ENCODE measurements around the gene RNF32. TPM values are rescaled to one million over a fixed set of nuclear protein-coding genes. Genes with fewer than 3 reads are reported as not detected.

RNF32 gene
- total and polyA plus RNA-seq, 2 of the 13 experiments (the other 11 are each of a cell fraction or from before 2014, with no cell fraction given), result not detected

DNA sequence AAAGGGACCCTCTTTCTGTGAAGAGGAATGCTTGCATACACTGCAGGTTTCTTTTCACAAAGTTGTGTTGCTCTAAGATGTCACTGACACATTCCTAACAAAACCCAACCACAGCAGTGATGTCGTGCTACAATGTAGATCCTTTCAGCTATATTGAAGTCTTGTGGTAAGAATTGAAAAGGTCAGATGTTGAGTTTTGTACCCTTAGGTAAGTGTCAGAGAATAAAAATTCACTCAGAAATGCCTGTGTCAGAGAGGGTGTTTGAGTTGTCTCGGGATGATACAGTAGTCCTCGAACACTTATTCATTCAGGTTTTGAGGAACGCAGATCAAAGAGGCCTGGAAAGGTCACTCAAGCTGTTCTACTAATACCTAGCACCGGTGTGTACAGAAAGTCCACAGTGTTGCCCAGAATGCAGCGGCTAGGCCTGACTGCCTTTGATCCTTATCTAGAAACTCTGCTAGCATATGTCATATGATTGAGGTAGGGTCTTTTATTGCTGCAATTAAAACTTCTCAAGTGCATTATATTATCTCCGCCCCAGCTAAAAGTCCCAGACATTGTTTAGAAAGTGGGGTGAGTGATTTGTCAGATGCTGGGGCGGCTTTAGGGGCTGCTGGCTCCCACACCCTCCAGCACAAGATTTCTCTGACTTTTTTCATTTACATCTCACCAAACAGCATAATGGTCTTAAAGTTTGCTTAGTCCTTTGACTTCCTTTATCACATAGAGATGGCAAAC lies 26.0 kb downstream of the RNF32 start (continued):
- TF ChIP-seq, protein P1, sequence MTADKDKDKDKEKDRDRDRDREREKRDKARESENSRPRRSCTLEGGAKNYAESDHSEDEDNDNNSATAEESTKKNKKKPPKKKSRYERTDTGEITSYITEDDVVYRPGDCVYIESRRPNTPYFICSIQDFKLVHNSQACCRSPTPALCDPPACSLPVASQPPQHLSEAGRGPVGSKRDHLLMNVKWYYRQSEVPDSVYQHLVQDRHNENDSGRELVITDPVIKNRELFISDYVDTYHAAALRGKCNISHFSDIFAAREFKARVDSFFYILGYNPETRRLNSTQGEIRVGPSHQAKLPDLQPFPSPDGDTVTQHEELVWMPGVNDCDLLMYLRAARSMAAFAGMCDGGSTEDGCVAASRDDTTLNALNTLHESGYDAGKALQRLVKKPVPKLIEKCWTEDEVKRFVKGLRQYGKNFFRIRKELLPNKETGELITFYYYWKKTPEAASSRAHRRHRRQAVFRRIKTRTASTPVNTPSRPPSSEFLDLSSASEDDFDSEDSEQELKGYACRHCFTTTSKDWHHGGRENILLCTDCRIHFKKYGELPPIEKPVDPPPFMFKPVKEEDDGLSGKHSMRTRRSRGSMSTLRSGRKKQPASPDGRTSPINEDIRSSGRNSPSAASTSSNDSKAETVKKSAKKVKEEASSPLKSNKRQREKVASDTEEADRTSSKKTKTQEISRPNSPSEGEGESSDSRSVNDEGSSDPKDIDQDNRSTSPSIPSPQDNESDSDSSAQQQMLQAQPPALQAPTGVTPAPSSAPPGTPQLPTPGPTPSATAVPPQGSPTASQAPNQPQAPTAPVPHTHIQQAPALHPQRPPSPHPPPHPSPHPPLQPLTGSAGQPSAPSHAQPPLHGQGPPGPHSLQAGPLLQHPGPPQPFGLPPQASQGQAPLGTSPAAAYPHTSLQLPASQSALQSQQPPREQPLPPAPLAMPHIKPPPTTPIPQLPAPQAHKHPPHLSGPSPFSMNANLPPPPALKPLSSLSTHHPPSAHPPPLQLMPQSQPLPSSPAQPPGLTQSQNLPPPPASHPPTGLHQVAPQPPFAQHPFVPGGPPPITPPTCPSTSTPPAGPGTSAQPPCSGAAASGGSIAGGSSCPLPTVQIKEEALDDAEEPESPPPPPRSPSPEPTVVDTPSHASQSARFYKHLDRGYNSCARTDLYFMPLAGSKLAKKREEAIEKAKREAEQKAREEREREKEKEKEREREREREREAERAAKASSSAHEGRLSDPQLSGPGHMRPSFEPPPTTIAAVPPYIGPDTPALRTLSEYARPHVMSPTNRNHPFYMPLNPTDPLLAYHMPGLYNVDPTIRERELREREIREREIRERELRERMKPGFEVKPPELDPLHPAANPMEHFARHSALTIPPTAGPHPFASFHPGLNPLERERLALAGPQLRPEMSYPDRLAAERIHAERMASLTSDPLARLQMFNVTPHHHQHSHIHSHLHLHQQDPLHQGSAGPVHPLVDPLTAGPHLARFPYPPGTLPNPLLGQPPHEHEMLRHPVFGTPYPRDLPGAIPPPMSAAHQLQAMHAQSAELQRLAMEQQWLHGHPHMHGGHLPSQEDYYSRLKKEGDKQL (CRISPR knock-in tag; IDR thresholded peaks at IDR 0.05; ENCODE audit: low read depth), result peak; percentile 94
- TF ChIP-seq MXI1 (IDR thresholded peaks at IDR 0.05; ENCODE audit: borderline replicate concordance, low read depth, low read length) (no peak), XBP1 (CRISPR knock-in tag; IDR thresholded peaks at IDR 0.05) (no peak), ZSCAN29 (CRISPR knock-in tag; conservative IDR thresholded peaks at IDR 0.05) (no peak), ZSCAN31 (CRISPR knock-in tag; IDR thresholded peaks at IDR 0.05; ENCODE audit: low read depth) (no peak), IRF2 (CRISPR knock-in tag; IDR thresholded peaks at IDR 0.05) (peak; percentile 9; the same call in 1 of the 2 replicates), PHF20 (CRISPR knock-in tag; IDR thresholded peaks at IDR 0.05) (no peak), ZNF746 (CRISPR knock-in tag; IDR thresholded peaks at IDR 0.05) (no peak), ZNF101 (CRISPR knock-in tag; IDR thresholded peaks at IDR 0.05; ENCODE audit: borderline replicate concordance, low read depth) (no peak), CENPX (CRISPR knock-in tag; IDR thresholded peaks at IDR 0.05) (no peak), KDM2A (CRISPR knock-in tag; IDR thresholded peaks at IDR 0.05; ENCODE audit: borderline replicate concordance, low read depth) (0 out of 2 replicates have a peak, but pooled peaks have one; percentile 35), ZFAT (CRISPR knock-in tag; conservative IDR thresholded peaks at IDR 0.05) (no peak), HOXA3 (CRISPR knock-in tag; IDR thresholded peaks at IDR 0.05) (peak; percentile 23; the same call in 1 of the 2 replicates), SYNCRIP (IDR thresholded peaks at IDR 0.05; ENCODE audit: insufficient read depth, low read depth, low read length) (no peak), CHCHD3 (CRISPR knock-in tag; IDR thresholded peaks at IDR 0.05) (no peak), JDP2 (CRISPR knock-in tag; IDR thresholded peaks at IDR 0.05; ENCODE audit: borderline replicate concordance) (no peak), ZNF891 (CRISPR knock-in tag; IDR thresholded peaks at IDR 0.05) (no peak), ZBTB8A (CRISPR knock-in tag; IDR thresholded peaks at IDR 0.05; ENCODE audit: borderline replicate concordance, low read depth) (no peak)
- TF ChIP-seq, protein P2, sequence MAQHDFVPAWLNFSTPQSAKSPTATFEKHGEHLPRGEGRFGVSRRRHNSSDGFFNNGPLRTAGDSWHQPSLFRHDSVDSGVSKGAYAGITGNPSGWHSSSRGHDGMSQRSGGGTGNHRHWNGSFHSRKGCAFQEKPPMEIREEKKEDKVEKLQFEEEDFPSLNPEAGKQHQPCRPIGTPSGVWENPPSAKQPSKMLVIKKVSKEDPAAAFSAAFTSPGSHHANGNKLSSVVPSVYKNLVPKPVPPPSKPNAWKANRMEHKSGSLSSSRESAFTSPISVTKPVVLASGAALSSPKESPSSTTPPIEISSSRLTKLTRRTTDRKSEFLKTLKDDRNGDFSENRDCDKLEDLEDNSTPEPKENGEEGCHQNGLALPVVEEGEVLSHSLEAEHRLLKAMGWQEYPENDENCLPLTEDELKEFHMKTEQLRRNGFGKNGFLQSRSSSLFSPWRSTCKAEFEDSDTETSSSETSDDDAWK (CRISPR knock-in tag; IDR thresholded peaks at IDR 0.05), result no peak
- TF ChIP-seq, protein P3, sequence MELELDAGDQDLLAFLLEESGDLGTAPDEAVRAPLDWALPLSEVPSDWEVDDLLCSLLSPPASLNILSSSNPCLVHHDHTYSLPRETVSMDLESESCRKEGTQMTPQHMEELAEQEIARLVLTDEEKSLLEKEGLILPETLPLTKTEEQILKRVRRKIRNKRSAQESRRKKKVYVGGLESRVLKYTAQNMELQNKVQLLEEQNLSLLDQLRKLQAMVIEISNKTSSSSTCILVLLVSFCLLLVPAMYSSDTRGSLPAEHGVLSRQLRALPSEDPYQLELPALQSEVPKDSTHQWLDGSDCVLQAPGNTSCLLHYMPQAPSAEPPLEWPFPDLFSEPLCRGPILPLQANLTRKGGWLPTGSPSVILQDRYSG (CRISPR knock-in tag; IDR thresholded peaks at IDR 0.05), result no peak

Data from HepG2 (cell line).